Activated CD4-positive, alpha-beta T cell treated with anti-CD3 and anti-CD28 coated beads, Interleukin-2, amount 50 U/mL, for 16 hours (primary cell): ENCODE results near the gene GCSH.
"Not testable (repeated sequence)": the region's sequence is repeated elsewhere in the genome, so short reads cannot be mapped to it uniquely, and the experiment has no call there.

Experiments
- DNase-seq: peaks from one replicate; pipeline ENCODE4 v3.0.0-alpha.2; 2020

GCSH gene

DNA sequence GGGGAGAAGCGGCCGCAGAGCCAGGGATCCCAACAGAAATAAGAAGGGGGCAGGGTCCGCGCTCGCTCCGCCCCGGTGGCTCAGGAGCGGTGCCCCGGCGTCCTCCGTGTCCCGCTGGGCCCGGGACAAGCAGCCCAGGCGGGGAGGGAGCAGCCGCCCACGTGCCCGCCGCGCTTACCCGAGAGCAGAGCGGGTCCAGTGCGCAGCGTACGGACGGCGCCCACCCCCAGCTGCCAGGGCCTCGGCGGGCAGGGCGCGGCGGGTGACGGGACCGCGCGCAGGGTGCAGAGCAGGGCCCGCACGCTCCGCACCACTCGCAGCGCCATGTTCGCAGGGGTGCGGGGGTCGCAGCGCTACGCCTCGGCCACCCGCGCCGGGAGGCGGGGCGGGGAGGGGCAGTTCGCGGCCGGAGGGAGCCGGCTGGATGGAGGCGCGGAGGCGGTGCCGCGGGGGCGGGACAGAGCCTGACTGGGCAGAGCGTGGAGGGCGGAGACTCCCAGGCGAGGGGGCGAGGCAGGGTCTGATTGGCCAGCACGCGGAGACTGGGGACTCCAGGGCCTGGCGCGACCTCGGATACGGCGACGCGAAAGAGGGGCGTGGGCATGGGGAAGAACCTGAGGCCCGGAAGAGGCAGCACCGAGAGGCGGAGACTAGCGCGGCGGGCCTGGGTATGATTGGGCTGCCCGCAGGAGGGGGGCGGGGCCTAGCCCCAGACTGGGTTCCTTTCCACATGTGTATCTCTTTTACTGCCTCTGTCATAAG lies at the start of gene GCSH:
GCSH (minus strand) TSS at position 443 of the 762 bp plus-strand sequence; CDS start at position 326, 117 bp downstream.
- DNase-seq, result peak; percentile 99

DNA sequence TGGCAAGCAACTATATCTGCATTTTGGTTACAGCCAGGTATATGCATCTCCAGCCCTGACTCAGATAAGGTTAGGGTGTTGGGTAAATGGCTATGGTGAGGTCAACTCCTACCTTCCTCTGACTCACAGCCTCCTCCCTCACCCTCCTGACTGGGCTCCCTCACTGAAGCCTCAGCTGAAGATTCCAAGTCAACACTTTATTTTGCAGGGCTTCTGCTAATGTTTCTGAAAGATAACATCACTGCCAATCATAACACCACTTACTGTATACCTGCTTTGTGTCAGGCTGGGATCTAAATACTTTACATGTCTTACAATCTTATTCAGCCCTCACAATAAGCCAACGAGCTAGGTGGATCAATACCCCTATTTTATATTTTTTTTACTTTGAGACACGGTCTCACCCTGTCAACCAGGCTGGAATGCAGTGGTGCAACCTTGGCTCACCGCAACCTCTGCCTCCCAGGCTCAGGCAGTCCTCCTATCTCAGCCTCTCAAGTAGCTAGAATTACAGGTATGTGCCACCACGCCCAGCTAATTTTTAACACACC lies 47.8 kb upstream of the GCSH start:
- DNase-seq, result no peak

DNA sequence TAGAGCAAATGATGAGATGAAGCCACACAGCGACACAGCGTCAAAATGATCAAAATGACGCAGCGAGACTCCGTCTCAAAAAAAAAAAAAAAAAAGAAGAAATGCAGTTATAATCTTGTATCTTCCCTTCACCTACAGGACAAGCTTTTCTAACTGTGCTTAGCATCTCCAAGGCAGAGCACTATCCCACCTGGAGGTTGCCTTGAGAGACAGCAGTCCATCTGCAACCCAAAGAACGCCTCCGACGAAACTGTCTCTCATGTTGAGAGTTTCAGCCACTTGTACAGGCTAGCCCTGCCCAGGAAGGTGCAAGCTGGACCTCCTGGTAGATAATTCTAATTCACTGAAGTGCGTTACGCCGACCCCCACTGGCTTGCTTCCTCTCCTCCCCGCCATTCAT lies 46.7 kb upstream of the GCSH start:
- no peak for DNase-seq

DNA sequence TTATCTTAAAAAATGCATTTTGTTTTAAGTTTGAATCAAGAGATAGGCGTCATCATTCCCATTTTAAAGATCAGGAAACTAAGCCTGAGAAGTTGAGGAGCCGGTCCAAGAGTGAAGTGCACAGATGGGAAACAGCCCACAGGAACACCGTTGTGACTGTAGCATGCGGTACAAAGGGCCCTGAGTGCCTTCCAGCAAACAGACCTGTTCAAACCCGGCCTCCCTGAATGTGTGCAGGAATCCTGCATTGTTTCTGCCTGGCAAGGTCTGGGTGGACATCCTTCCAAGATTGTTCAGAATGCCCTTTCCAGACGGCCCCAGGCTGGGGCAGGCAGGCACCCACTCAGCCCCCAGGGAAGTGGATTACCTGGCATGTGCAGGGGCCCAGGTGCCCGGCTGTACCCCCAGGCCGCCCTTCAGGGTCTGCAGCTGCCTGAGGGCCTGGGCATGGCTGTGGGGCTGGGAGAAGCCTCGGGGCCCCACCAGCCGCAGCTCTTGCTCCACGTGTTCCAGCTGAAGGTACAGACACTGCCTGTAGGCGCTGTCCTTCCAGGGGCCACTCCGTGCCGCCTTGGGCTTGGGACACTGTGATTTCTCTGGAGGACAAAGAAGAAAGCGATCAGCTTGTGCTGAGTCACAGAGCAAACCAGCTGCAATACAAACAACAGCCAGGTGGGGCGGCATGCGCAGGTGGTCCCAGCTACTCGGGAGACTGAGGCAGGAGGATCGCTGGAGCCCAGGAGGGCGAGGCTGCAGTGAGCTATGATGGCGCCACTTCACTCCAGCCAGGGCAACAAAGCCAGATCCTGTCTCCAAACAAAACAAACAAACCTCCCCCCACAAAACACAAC lies 45.0 kb upstream of the GCSH start:
- DNase-seq, result peak; percentile 12

DNA sequence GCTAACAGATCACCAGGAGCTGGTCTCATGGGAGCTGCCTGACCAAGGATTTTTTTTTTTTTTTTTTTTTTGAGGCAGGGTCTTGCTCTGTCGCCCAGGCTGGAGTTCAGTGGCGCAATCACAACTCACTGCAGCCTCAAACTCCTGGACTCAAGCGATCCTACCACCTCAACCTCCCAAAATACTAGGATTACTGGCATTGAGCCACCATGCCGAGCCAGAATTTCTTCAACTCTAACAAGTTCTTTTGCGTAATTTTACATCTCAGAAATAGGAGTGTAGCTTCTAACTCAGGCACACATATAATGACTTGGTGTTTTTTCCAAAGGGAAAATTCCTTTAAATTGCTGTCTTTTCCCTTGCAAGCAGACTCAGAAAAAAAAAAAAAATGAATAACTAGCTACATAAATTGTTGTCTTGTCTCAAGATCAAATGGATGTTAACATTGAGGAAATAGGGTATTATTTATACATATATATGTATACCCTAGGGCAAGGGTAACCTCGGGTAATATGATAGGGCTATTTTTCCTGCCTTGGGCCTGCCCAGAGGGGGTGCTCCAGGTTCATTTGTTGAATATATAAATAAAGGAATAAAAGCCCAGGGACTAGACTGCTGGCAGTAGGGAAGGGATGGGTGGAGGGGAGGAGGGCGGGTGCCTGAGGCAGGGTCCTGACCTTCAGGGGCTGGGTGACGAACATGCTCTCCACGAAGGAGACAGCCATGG lies 42.8 kb upstream of the GCSH start:
- DNase-seq, result no peak

DNA sequence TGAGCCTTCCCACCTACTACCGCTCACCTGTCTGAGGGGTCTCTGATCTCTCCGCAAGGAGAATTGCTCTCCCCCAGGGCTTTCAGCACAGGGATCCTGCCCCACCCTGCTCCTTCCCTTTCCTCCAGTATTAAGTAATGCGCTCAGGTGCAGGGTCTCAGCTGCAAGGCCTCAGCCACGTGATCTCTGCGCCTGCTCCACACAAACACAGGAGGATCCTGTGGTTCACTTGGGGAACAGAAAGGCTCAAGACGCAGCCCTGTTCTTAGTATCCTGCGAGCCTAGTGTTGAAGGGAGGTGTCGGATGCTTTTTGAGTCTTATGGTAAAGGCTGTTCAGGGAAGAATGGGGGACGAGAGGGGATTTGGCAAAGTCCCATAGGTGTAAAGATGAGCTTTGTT lies 41.6 kb upstream of the GCSH start:
- no peak for DNase-seq

DNA sequence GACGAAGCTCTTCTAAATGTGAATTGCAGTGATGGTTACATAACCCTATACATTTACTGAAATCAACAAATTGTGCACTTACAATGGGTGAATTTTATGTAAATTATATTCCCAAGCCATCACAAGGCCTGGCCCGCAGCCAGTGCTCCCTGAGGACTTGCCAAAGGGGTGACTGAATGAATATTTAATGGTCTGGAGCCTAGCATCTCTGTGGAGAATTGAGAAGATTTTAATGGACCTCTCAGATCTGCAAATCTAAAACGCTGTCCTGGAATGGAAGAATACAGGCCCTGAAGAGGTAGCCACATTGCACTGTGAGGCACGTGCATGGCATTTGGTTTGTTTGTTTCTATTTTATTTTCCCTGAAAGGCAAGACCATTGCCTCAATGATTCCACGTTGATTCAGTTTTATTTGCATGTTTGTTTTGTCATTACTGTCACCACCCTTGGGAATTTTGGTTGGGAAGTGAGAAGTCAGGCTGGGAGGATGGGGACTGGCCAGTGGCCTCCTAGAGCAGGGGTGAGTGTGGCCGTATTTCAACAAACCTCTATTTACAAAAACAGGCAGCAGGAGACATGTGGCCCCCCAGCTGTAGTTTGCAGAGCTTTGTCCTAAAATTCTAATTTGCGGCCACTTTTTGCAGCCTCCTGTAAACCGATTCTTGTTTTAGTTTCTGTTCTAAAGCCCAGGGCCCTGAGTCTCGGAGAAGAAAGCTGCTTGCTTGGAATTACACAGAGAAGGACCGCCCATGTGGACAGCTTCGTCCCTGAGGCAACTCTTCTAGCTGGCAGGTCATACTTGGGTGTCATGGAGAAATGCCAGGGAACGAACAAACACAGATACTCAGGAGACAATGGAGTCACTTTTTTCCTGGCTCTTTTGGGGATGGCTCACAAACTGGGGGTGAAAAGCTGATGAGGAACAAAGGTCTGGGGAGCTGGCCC lies 40.5 kb upstream of the GCSH start:
- DNase-seq, result no peak

DNA sequence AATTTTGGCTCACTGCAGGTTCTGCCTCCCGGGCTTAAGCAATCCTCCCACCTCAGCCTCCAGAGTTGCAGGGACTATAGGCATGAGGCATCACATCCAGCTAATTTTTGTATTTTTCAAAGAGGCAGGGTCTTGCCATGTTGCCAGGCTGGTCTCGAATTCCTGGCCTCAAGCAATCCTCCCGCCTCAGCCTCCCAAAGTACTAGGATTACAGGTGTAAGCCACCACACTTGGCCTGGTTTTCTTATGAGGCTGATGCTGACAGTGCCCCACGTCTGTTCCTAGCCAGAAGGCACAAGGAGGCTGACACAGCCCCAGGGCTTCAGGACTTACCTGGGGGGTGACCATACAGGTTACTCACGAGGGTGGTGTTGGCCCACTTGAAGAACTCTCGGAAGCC lies 33.9 kb upstream of the GCSH start:
- no peak for DNase-seq

DNA sequence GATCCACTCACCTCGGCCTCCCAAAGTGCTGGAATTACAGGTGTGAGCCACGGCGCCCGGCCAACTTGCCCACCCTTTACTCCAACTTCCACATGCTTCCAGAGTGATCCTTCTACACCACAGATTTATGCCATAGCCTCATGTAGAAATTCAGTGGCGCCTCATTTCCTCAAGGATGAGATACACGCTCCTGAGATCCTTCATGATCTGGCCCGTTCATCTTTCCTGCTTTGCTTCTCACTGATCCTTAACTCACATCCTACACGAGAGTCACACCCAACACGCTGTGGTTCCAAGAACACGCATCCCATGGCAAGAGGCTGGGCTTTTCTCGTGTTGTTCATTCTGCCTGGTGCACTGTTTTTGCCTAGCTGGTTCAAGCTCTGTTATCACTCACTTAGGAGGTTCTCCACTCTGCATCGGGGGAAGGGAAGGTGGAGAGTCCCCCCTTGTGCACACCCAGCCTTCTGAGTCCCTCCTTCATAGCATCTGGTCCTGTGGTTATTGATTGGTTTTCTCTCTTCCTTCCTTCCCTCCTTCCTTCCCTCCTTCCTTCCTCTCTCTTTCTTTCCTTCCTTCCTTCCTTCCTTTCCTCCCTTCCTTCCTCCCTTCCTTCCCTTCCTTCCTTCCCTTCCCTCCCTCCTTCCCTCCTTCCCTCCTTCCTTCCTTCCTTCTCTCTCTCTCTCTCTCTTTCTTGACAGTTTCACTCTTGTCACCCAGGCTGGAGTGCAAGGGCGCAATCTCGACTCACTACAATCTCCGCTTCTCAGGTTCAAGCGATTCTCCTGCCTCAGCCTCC lies 32.7 kb upstream of the GCSH start:
- no peak for DNase-seq

DNA sequence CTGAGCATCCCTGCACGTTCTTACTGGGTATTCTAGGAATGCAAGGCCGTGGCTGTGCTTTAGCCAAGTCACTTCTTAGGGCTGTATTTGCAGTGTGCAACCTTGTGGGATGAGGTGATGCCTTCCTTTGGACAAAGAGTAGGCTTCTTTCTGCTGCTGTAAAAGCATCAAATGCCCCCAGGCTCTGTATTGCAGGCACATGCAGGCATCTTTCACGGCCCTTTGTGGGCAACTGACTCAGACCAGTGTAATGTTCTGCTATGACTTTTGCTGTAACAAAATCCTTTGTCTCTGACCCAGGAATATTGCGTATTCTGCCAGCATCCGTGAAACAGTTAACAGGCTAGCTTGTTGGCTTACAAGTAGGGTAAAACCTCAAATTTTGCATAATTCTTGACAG lies 30.9 kb upstream of the GCSH start:
- no peak for DNase-seq

DNA sequence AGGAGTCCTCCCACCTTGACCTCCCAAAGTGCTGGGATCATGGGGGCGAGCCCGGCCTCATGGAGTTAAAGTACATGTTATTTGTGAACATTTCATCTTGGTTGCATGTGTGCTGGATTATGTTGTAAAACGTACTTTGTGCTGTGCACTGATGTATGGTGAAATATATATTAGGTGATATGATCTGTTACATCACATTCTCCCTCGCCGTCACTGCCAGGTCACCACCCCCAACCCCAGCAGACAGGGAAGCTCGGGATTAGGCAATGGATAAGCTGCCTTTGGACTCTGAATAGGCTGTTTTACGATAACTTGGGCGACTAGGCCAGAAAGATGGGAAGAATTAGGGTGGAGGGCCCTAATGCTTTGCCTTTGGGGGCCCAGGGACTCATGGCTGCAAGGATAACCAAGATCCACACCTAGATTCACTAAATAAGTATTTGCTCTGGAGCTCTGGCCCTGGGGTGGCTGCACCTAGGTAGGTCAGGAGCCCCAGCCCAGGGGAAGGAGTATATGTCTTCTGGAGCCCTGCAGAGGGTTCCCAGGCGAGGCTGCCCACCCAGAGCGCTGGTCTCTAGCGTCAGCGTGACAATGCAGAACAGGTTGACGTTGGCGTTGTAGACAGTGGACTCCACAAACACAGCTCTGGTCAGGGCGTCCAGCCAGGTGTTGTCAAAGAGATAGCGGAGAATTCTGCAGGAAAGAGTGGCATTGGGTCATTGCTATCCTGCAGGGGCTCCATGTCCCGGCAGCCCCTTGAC lies 27.1 kb upstream of the GCSH start:
- no peak for DNase-seq

DNA sequence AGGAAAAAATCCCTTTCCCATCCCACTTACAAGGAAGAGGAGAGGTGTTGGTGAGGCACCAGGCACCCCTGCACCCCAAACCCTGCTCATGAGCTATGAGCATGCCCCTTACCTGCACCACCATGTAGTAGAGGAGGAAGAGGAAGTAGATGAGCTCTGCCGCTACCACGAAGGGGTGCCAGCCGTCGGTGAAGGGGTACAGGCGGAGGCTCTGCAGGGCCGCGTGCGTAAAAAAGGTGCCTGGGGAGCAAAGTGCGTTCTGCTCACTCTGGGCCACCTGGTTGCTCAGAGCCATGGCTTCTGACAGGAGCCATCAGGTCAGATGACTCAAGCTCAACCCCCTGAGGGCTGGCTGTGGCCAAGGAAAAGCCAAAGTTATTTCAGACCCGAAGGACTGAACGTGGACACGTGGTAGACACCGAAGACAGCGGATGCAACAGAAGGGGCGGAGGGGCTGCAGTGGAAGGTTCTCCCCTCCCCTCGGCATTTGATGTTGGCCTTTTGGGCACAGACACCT lies 25.3 kb upstream of the GCSH start:
- no peak for DNase-seq

DNA sequence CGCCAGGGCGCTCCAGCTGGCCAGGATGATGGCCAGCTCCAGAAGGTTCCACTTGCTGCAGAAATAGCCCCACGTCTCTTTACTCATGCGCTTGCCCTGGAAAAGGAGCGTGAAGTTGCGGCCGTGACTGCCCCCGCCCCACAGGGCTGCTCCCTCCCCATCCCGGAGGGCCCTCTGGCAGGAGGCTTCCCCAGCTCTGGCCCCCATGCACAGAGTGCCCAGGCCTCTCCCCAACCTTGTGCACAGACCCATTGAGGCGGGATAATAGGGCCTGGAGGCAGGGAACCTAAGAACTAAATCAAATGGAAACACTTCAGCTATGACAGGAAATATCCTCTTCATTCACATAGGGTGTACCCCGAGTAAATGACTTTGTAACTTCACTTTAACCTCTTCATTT lies 21.2 kb upstream of the GCSH start:
- DNase-seq, result no peak

DNA sequence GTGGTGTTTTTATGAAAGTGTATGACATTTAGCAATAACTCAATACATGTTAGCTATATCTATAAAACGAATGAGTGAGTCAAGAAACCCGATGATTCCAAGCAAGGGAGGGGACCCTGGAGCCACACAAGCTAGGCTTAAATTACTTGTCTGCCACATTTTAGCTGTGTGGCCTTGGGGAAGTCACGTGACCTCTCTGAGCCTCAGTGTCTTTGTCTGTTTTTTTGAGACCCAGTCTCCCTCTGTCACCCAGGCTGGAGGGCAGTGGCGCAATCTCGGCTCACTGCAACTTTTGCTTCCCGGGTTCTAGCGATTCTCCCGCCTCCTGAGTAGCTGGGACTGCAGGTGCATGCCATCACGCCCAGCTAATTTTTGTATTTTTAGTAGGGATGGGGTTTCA lies 20.1 kb upstream of the GCSH start:
- DNase-seq, result no peak

DNA sequence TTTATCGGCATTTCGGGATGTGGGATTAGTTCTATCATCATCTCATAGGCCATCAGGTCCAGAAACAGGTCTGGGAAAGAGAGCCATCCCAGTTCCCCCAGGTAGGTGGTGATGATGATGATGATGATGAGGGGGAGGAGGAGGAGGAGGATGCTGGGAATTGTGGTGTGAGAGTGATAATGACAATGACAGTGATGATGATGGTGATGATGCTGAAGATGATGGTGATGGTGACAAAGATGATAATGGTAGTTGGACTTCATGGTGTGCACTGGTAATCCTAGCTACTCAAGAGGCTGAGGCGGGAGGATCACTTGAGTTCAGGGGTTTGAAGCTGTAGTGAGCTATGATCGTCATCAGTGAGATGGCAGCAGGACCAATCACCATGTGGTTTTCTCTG lies 16.3 kb upstream of the GCSH start:
- DNase-seq, result no peak

DNA sequence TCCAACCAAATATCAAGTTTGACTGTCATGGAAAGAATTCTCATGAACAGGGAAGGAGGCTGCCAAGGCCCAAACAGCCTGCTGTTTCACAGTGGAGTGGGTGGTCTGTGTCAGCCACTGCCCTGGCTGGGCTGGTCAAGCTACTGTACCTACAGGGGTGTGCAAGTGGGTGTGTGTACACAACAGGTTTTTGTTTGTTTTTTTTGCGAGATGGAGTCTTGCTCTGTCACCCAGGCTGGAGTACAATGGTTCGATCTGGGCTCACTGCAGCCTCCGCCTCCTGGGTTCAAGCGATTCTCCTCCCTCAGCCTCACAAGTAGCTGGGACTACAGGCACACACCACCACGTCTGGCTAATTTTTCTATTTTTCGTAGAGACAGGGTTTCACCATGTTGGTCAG lies 13.1 kb upstream of the GCSH start:
- not testable (repeated sequence) for DNase-seq

DNA sequence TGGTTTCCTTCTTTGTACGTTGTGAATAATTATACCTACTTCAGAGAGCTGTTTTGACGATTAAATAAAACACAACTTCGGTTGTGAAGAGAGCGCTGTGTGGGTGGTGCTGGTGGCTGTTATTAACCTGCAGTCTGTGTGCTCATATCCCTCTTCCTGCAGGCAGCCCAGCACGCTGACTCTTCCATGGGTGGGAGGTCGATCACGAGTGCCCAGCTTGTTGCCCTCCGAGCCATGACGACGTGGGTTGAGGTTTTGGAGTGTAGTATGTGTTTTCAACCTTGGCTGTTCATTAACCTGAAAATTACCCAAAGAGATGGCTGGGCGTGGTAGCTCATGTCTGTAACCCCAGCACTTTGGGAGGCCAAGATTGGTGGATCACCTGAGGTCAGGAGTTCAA lies 11.3 kb upstream of the GCSH start:
- DNase-seq, result no peak

DNA sequence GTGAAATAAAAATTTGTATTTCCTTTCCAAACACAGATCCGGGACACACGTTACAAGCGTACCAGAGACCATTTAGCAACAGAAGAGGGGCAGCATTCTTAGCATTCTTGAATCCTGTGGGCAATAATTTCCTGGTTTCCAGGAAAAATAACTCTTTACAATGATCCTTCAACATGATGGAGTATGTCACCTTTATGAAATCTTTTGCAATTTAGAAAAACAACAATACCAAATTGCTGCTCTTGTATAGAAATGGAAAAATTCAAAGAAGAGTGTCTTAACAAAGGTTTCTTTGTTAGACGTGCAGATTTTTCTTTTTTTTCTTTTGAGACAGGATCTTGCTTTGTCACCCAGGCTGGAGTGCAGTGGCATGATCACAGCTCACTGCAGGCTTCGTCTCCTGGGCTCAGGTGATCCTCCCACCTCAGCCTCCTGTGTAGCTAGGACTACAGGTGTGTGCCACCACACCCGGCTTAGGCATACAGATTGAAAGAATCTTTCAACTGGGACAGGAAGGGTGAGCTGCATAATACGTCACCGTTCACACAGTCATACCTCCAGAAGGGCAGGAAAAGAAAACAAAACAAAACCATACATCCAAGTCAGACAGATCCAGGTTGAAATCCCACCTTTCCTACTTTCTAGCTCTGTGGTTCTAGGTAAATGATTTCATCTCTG lies 10.8 kb upstream of the GCSH start:
- DNase-seq, result no peak

DNA sequence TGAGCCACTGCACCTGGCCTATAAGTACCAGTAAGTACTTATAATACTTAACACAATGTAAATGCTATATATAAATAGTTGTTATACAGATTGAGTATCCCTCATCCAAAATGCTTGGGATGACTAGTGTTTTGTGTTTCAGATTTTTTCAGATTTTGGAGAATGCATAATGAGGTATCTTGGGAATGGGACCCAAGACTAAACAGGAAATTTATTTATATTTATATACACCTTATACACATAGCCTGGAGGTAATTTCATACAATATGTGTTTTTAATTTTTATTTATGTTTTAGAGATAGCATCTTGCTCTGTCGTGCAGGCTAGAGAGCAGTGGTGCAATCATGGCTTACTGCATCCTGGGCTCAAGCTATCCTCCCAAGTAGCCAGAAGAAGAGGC lies 9.8 kb upstream of the GCSH start:
- DNase-seq, result no peak

DNA sequence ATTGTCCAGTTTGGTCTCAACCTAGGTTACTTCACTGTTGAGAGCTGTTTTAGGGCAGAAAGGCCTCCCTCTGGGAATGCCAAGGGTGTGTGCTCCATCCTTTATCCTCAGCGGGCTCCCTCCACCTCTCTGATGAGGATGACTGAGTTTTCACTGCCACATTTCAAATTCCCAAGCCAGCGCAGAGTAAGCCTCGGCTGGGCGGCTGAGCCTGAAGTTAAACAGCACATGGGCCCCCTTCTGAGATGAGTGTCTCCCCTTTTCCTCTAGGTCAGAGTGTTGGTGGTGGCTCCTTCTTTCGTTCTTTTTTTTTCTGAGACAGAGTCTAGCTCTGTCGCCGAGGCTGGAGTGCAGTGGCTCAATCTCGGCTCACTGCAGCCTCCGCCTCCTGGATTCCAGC lies 5.5 kb upstream of the GCSH start:
- no peak for DNase-seq
